Measurements from ENCODE around the gene RASSF5. TPM values are rescaled to one million over a fixed set of nuclear protein-coding genes. Genes with fewer than 3 reads are reported as not detected.
A peak's percentile ranks its signal among the peaks of the same experiment; 100 is the strongest.

The RASSF5 gene
- total RNA-seq, 2 donors from 2014 or later = 0.20 to 0.26 TPM

GRCh38 chr1:206469933-206470691 lies 37.2 kb upstream of the RASSF5 start, which contains the start of gene IKBKE:
Gene IKBKE, plus strand, starts transcription at chr1:206470476. Its CDS starts 2,752 bp downstream, at chr1:206473228.
- Mint-ChIP-seq H3K4me3 (peak within 1 kb of the TSS; percentile 63), H3K27ac (peak within 1 kb of the TSS; percentile 72)

DNA sequence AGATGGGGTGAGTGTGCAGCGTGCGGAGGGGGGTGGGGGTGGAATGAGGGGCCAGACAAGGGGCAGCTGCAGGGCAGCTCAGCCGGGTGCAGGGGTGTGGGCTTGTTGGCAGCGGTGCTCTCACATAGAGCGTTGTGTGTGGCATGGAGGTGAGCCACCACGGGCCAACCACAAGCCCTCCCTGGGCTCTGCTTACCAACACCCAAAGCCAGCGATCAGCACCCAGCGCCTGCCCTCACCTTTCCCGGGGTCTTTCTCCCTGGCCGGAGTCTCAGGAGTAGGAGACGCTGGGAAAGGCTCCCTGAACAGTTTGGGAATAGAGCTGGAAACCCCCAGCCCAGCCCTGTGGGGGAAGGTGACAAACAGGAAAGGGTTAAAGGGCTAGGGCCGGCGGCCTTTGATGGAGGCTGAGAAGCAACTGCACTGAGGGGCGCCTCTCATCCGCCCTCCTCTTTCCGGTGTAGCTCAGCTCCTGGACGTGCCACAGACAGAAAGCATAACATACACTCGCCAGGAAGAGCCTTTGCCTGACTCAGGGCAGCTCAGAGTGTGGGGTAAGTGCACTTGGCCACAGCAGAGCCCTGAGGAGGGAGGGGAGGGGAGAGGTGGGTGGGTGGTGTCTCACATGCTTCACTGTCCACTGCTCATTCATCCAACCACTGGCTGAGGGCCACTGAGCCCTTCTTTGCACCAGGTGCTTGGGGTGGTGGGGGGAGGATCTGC lies 36.5 kb upstream of the RASSF5 start:
- Mint-ChIP-seq H3K27me3 (ENCODE audit: insufficient read depth) (peaks cover 21% of the 10 kb centered on the region), H3K27ac (no peak overlapping the region), H3K9me3 (no peaks in the 10 kb centered on the region), H3K4me3 (peak overlapping the region; percentile 63), H3K36me3 (ENCODE audit: low read depth) (peaks cover 10% of the 10 kb centered on the region), H3K4me1 (peaks cover 40% of the 10 kb centered on the region)
- Histone ChIP-seq H3K27me3 (ENCODE audit: control insufficient read depth, insufficient read depth, low read length, poor library complexity, severe bottlenecking) (no peaks in the 10 kb centered on the region), H3K27ac (ENCODE audit: low read depth, low read length) (no peak overlapping the region), H3K36me3 (ENCODE audit: control insufficient read depth, insufficient read depth, low read length) (no peaks in the 10 kb centered on the region), H3K4me3 (ENCODE audit: low read length) (peak overlapping the region; percentile 87), H3K9me3 (ENCODE audit: control insufficient read depth, low read length) (no peaks in the 10 kb centered on the region), H3K9ac (ENCODE audit: extremely low read depth, low read length, poor library complexity, severe bottlenecking) (peak overlapping the region; percentile 25), H3K4me1 (ENCODE audit: control insufficient read depth, insufficient read depth, low read length) (peaks cover 15% of the 10 kb centered on the region)
- TF ChIP-seq CTCF (conservative IDR thresholded peaks at IDR 0.05) = peak; percentile 18
- peak; percentile 84 for DNase-seq
- WGBS, 2 experiments (ENCODE audit: insufficient coverage in 1 of 2, insufficient read length in 1 of 2) = 2 to 4% methylated on average over 4 to 18 of the region's 18 CpGs

More at GRCh38 chr1:206469933-206470691, 37.2 kb upstream of the RASSF5 start, which contains the start of gene IKBKE:
- Histone ChIP-seq H3K27ac (ENCODE audit: low read depth, low read length) (no peak within 1 kb of the TSS), H3K9me3 (ENCODE audit: control insufficient read depth, low read length) (no peaks in the 10 kb centered on the region), H3K9ac (ENCODE audit: extremely low read depth, low read length, poor library complexity, severe bottlenecking) (peak within 1 kb of the TSS; percentile 25), H3K27me3 (ENCODE audit: control insufficient read depth, insufficient read depth, low read length, poor library complexity, severe bottlenecking) (no peaks in the 10 kb centered on the region), H3K4me3 (ENCODE audit: low read length) (peak within 1 kb of the TSS; percentile 87), H3K36me3 (ENCODE audit: control insufficient read depth, insufficient read depth, low read length) (no peaks in the 10 kb centered on the region), H3K4me1 (ENCODE audit: control insufficient read depth, insufficient read depth, low read length) (peaks cover 15% of the 10 kb centered on the region)
- peak; percentile 88 for DNase-seq
- WGBS, 2 experiments (ENCODE audit: insufficient coverage in 1 of 2, insufficient read length in 1 of 2) = 26 to 67% methylated on average over 1 to 10 of the region's 10 CpGs
- H3K4me1 Mint-ChIP-seq = peaks cover 40% of the 10 kb centered on the region
- peak; percentile 61 for TF ChIP-seq CTCF (conservative IDR thresholded peaks at IDR 0.05)
- no peaks in the 10 kb centered on the region for H3K9me3 Mint-ChIP-seq
- peaks cover 3% of the 10 kb centered on the region for H3K36me3 Mint-ChIP-seq (ENCODE audit: low read depth)
- peaks cover 21% of the 10 kb centered on the region for H3K27me3 Mint-ChIP-seq (ENCODE audit: insufficient read depth)

GRCh38 chr1:206471415-206471801 lies 35.9 kb upstream of the RASSF5 start:
- H3K4me1 ChIP-seq (ENCODE audit: control insufficient read depth, insufficient read depth, low read length) = peaks cover 15% of the 10 kb centered on the region
- no peak overlapping the region for H3K27ac Mint-ChIP-seq
- no peak for TF ChIP-seq CTCF (conservative IDR thresholded peaks at IDR 0.05)
- no peaks in the 10 kb centered on the region for H3K9me3 Mint-ChIP-seq
- H3K27ac ChIP-seq (ENCODE audit: low read depth, low read length) = no peak overlapping the region
- DNase-seq = no peak
- peaks cover 18% of the 10 kb centered on the region for H3K27me3 Mint-ChIP-seq (ENCODE audit: insufficient read depth)
- H3K27me3 ChIP-seq (ENCODE audit: control insufficient read depth, insufficient read depth, low read length, poor library complexity, severe bottlenecking) = no peaks in the 10 kb centered on the region
- no peaks in the 10 kb centered on the region for H3K36me3 ChIP-seq (ENCODE audit: control insufficient read depth, insufficient read depth, low read length)
- 38 to 55% methylated on average over 7 of the region's 7 CpGs for WGBS, 2 experiments (ENCODE audit: insufficient coverage in 1 of 2, insufficient read length in 1 of 2)
- H3K36me3 Mint-ChIP-seq (ENCODE audit: low read depth) = peaks cover 15% of the 10 kb centered on the region
- H3K9ac ChIP-seq (ENCODE audit: extremely low read depth, low read length, poor library complexity, severe bottlenecking) = no peak overlapping the region
- H3K4me3 ChIP-seq (ENCODE audit: low read length) = peak overlapping the region; percentile 87
- peak overlapping the region; percentile 63 for H3K4me3 Mint-ChIP-seq
- H3K9me3 ChIP-seq (ENCODE audit: control insufficient read depth, low read length) = no peaks in the 10 kb centered on the region
- H3K4me1 Mint-ChIP-seq = peaks cover 40% of the 10 kb centered on the region
